Measurements from ENCODE around the gene CSNK1D.

- TF ChIP-seq CTCF (IDR thresholded peaks at IDR 0.05; ENCODE audit: poor library complexity, severe bottlenecking) (no peak), EP300 (conservative IDR thresholded peaks at IDR 0.05; ENCODE audit: poor library complexity, severe bottlenecking) (no peak), TAF1 (IDR thresholded peaks at IDR 0.05; ENCODE audit: low read depth) (no peak), REST (IDR thresholded peaks at IDR 0.05; ENCODE audit: borderline replicate concordance) (no peak), POLR2AphosphoS5 (IDR thresholded peaks at IDR 0.05) (no peak), RAD21 (conservative IDR thresholded peaks at IDR 0.05) (no peak)
These were observed 17.1 kb downstream of the CSNK1D start for GRCh38 chr17:82256242-82256885.

All from neural cell (in vitro differentiated cells).